Dermis microvascular lymphatic vessel endothelial cell (primary cell): ENCODE results near the gene FARSA. TPM values are rescaled to one million over a fixed set of nuclear protein-coding genes. Genes with fewer than 3 reads are reported as not detected.
"Not testable (repeated sequence)": the region's sequence is repeated elsewhere in the genome, so short reads cannot be mapped to it uniquely, and the experiment has no call there.

ENCODE experiments used
- DNase-seq, 2 donors: peaks; one replicate each; pipeline versions ENCODE4 v3.0.0 to v3.0.0-alpha.2; 2010; ENCODE audit warnings: low read depth in 2 of 2
- total RNA-seq: library from RNA; depleted of rRNA; stranded (reverse); fragments of >200 nt; gene quantifications from 2 replicates; pipeline ENCODE4 v1.2.1, GENCODE V29; 2014

The FARSA gene
- total RNA-seq: 44.6 and 49.3 TPM in 2 replicates

GRCh38 chr19:12933287-12934072 lies at the start of gene FARSA:
Gene FARSA, minus strand, starts transcription at chr19:12933711. Its CDS starts 15 bp downstream, at chr19:12933696.
- peak; percentile 78 to 93 for DNase-seq

DNA sequence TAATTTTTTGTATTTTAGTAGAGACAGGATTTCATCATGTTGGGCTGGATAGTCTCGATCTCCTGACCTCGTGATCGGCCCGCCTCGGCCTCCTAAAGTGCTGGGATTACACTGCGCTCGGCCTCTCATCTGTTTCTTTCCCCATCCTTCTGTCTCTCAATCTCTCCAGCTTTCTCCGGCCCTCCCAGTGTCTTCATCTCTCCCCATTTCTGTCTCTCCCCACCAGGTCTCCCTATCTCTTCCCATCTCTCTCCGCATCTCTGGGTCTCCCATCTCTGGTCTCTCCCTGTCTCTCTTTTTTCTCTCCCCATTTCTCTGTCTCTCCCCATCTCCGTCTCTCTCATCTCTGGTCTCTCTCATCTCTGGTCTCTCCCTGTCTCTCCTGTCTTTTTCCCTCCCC lies 49.6 kb upstream of the FARSA start:
- DNase-seq: no peak

DNA sequence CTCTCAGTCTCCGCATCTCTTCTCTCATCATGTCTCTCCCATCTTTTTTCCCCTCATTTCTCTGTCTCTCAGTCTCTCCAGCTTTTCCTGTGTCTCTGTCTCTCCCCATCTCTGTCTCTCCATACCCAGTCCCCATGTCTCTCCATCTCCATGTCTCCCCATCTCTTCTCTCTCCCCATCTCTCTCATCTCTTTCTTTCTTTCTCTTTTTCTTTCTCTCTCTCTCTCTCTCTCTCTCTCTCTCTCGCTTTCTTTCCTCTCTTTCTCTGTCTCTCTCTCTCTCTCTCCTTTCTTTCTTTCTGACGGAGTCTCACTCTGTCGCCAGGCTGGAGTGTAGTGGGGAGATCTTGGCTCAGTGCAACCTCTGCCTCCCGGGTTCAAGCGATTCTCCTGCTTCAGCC lies 49.1 kb upstream of the FARSA start:
- no peak for DNase-seq

DNA sequence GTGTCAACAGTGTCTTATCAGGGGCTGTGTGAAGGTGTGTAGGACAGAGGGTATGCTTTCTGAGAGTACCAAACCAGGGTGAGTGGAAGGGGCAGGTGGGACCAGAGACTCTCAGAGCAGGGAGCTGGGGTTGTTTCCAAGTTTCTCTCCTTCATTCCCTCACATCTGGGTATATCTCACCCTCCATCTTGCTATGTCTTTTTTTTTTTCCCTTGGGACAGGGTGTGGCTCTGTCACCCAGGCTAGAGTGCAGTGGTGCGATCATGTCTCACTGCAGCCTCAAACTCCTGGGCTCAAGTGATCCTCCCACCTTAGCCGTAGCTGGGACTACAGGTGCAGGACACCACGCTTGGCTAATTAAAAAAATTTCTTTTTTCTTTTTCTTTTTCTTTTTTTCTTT lies 46.5 kb upstream of the FARSA start:
- no peak for DNase-seq

GRCh38 chr19:12976109-12976508 lies 42.6 kb upstream of the FARSA start:
- not testable (repeated sequence) for DNase-seq

DNA sequence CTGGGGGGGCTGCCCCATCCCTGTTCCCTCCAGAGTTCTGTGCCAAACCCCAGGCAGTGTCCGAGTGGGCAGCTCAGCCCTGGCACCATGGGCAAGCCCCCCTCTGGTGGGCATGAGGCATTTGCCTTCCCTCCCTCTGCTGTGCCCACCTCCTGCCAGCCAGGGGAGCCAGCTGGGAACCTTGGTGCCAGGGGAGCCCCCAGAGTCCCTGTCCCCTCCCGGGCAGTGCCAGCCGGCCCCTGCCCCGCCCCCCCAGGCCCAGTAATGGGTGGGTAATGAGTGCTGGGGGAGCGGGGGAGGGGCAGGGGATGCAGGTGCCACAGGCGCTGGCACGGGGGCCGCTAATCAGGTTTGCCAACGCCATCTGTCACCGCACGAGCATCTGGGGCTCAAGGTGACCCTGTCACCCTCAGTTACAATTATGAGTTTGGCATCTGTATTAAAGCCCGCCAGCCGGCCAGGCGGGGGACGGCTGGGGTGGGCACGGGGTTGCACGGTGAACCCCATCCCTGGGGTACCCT lies 41.8 kb upstream of the FARSA start:
- no peak for DNase-seq

- DNase-seq: peak; percentile 80 to 92
Observed at GRCh38 chr19:12974301-12975220, 41.0 kb upstream of the FARSA start.

DNA sequence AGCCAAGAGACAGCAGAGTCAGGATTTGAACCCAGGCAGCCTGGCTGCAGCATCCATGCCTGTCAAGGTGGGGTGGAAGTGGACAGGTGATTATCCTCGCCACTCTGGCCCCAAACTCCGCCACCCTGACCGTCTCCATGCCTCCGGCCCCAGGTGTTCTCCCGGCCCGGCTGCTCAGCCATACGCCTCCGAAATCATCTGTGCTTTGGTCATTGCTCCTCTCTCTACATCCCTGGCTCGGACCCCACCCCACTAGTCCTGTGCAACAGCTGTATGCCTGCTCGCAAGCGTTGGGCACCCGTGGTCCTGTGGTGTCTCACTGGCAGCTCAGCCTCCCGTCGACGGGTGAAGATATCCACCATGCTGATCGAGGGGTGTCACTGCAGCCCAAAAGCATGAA lies 39.7 kb upstream of the FARSA start:
- DNase-seq: no peak

DNA sequence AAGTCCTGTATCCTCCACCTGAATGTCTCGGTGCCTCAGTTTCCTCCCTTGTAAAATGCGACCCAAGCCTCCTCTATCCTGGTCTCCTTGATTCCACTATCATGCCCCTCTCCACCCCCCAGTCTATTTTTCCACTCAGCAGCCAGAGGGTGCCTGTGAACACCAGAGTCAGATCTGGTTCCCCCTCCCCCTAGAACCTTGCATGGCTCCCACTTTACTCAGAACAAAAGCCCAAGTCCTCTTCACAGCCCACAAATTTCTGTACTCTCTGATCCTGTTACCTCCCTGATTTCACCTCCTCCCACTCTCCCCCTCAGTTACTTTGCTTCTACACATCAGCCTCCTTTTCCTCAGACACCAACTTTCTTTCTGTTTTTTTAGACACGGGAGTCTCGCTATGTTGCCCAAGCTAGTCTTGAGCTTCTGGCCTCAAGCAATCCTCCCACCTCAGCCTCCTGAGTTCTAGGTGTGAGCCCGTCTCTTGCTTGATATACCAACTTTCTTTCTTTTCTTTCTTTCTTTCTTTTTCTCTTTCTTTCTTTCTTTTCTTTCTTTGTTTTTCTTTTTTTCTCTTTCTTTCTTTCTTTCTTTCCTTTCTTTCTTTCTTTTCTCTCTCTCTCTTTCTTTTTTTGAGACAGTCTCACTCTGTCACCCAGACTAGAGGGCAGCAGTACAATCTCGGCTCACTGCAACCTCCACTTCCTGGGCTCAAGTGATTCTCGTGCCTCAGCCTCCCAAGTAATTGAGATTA lies 36.7 kb upstream of the FARSA start:
- DNase-seq: no peak

DNA sequence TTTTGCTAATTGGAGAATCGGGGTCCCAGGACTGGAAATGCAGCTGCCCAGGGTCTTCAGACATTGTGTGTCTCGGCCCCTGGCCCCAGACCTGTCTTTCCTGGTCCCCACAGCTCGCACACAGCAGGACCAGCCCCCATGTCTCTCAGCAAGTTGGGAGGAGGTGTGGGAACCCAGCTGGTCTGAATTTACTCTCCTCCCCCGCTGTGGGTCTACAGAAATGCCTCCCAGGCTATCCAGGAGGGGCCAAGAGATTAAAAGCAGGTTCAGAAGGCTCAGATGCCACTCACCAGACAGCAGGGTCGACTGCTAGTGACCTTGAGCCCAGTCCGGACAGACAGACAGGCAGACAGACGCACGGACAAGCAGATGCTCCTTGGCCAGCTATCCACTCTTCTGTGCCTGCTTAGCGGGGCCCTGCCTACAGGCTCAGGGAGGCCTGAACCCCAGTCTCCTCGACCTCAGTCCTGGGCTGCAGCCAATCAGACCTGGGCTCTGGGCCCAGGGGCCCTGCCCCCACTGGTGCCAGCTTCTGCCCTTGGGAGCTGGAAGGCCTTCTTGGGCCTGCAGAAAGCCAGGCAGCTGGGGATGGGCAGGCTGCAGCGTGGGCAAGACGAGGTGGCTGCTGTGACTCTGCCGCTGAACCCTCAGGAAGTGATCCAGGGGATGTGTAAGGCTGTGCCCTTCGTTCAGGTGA lies 35.9 kb upstream of the FARSA start, which contains the start of gene DAND5:
DAND5 (plus strand) TSS at position 285 of the 697 bp plus-strand sequence; CDS start at position 370, 85 bp downstream.
- no peak for DNase-seq

DNA sequence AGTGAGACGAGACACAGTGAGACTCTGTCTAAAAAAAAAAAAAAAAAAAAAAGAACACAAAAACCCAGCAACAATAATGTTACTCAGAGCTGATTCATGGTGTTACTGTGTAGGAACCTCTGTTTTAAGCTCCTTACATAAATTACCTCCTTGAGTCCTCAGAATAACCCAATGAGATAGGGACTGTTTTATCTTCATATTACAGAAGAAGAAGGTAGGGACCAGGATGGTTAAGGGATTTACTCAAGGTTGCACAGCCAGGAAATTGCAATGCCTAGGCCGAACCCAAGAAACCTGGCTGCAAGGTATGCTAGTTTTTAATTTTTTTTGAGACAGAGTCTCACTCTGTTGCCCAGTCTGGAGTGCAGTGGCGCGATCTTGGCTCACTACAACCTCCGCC lies 34.4 kb upstream of the FARSA start:
- DNase-seq: no peak

DNA sequence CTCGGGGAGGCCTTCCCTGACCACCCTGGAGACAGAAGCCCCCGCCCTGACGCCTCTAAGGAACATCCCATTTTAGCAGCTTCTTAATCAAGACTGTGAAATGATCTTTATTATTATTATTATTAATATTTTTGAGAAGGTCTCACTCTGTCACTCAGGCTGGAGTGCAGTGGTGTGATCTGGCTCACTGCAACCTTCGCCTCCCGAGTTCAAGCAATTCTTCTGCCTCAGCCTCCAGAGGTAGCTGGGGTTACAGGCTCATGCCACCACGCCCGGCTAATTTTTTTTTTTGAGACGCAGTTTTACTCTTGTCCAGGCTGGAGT lies 32.3 kb upstream of the FARSA start:
- no peak for DNase-seq

DNA sequence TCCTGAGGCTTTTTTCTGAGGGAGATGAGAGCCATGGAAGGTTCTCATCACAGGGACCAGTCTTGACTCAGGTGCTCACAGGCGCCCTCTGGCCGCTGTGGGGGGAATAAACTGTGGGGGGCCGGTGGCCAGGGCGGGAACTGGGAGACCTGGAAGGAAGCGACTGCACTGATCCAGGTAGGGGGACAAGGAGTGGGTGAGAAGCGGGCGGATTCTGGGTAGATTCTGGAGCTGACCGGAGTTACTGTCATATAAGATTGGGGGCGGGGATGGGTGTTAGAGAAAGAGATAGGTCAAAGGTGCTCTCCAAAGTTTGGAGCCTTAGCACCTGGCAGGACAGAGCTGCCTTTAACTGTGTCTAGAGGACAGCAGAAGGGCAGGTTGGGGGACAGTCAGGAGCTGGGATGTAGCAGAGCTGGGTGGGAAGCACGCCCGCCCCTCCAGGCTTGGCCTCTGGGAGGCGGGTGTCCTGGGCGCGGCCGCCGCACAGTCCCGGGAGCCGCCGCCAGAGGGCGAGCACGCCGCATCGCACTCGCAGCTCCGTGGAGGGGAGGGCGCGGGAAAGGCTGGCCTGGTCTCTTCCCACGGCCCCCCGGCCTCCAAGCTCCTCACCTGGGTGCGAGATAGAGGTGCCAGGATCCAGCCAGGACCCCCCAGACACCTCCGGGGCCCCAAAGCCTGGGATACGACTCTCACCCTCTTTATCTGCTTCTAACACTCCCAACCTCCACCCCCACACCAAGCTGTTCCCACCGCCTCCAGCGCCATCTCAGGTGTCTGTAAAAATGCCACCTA lies 31.7 kb upstream of the FARSA start:
- DNase-seq: peak in 1 of 2 donors; percentile 79

- DNase-seq: no peak
Observed at GRCh38 chr19:12959481-12959880, 26.0 kb upstream of the FARSA start.

DNA sequence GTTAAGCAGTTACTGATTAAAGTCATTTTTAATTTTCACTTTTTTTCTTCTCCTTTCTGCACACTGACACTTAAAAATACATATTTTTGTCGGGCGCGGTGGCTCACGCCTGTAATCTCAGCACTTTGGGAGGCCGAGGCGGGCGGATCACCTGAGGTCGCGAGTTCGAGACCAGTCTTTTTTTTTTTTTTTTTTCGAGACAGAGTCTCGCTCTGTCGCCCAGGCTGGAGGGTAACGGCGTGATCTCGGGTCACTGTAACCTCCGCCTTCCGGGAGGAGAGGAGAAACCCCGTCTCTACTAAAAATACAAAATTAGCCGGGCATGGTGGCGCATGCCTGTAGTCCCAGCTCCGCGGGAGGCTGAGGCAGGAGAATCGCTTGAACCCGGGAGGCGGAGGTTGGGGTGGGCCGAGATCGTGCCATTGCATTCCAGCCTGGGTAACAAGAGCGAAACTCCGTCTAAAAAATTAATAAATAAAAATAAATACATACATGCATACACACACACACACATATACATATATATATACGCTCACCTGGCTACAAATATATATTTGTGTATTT lies 24.0 kb upstream of the FARSA start:
- not testable (repeated sequence) for DNase-seq

- DNase-seq: peak in 1 of 2 donors; percentile 80
Observed at GRCh38 chr19:12956446-12957388, 23.2 kb upstream of the FARSA start, which contains the start of gene GADD45GIP1. Gene GADD45GIP1, minus strand, starts transcription at chr19:12957223. Its CDS starts 11 bp downstream, at chr19:12957212.

GRCh38 chr19:12955996-12956395 lies 22.5 kb upstream of the FARSA start:
- DNase-seq: no peak

- not testable (repeated sequence) for DNase-seq
Observed at GRCh38 chr19:12955575-12955974, 22.1 kb upstream of the FARSA start.

DNA sequence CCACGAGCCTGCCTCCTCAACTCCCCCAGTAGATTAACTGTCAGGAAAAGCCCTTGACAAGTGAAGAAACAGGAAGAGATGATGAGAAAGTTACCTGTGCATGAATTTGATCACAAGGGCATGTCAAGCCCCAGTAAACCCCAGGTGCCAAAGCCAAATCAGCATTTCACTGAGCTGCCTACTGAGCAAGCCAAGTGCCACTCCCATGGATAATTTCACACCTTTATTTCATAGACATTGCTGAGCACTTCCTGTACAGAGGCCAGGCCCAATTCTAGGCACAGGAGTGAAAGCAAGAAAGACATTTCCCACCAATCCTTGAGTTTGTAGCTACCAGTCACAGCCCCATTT lies 21.1 kb upstream of the FARSA start:
- no peak for DNase-seq
